H9 (cell line): ENCODE results near the gene SCAF11. TPM values are rescaled to one million over a fixed set of nuclear protein-coding genes. Genes with fewer than 3 reads are reported as not detected.

Source experiments
- DNase-seq: peaks from one replicate; pipeline ENCODE4 v3.0.0-alpha.2; 2017
- H2AFZ ChIP-seq: one replicate; pipeline ENCODE4 v1.6.1; 2013; ENCODE audit warnings: mild to moderate bottlenecking, low read length, control low read depth, moderate library complexity
- H2AK5ac ChIP-seq: 2 replicates; pipeline ENCODE4 v1.6.1; 2013; ENCODE audit warnings: low read length, control low read depth, mixed read lengths; ENCODE audit not compliant: insufficient read length
- H2BK120ac ChIP-seq: one replicate; pipeline ENCODE4 v1.6.1; 2013; ENCODE audit warnings: low read depth, mild to moderate bottlenecking, low read length, control low read depth, inconsistent platforms; ENCODE audit not compliant: poor library complexity, severe bottlenecking
- H2BK12ac ChIP-seq: 2 replicates; pipeline ENCODE4 v1.6.1; 2013; ENCODE audit warnings: low read length, control low read depth, mixed read lengths, low read depth; ENCODE audit not compliant: insufficient read length
- H2BK15ac ChIP-seq: 2 replicates; pipeline ENCODE4 v1.6.1; 2013; ENCODE audit warnings: low read depth, low read length, control low read depth
- H2BK20ac ChIP-seq: one replicate; pipeline ENCODE4 v1.6.1; 2013; ENCODE audit warnings: low read depth, mild to moderate bottlenecking, low read length, control low read depth, inconsistent platforms; ENCODE audit not compliant: poor library complexity, severe bottlenecking
- H2BK5ac ChIP-seq: 2 replicates; pipeline ENCODE4 v1.6.1; 2013; ENCODE audit warnings: low read length, control low read depth, mixed read lengths; ENCODE audit not compliant: insufficient read length
- H3K14ac ChIP-seq: 2 replicates; pipeline ENCODE4 v1.6.1; 2013; ENCODE audit warnings: low read length, control low read depth; ENCODE audit not compliant: insufficient read depth
- H3K18ac ChIP-seq: 2 replicates; pipeline ENCODE4 v1.6.1; 2013; ENCODE audit warnings: low read depth, mild to moderate bottlenecking, mixed read lengths, low read length, control low read depth; ENCODE audit not compliant: insufficient read length
- H3K23ac ChIP-seq: 2 replicates; pipeline ENCODE4 v1.6.1; 2013; ENCODE audit warnings: low read length, control low read depth, mixed read lengths, low read depth; ENCODE audit not compliant: insufficient read length
- H3K23me2 ChIP-seq: 2 replicates; pipeline ENCODE4 v1.6.1; 2013; ENCODE audit warnings: low read depth, mild to moderate bottlenecking, mixed read lengths, low read length, control low read depth; ENCODE audit not compliant: insufficient read length, poor library complexity, severe bottlenecking
- H3K27ac ChIP-seq: 2 replicates; pipeline ENCODE4 v1.5.1; 2013; ENCODE audit warnings: low read length, control low read depth, mixed read lengths, low read depth; ENCODE audit not compliant: insufficient read length
- H3K27me3 ChIP-seq: 2 replicates; pipeline ENCODE4 v1.6.1; 2013; ENCODE audit warnings: low read length, control low read depth, inconsistent platforms; ENCODE audit not compliant: insufficient read depth
- H3K4ac ChIP-seq: 2 replicates; pipeline ENCODE4 v1.6.1; 2013; ENCODE audit warnings: low read depth, mild to moderate bottlenecking, control low read depth, inconsistent platforms, low read length, moderate library complexity
- H3K4me1 ChIP-seq: 2 replicates; pipeline ENCODE4 v1.6.1; 2013; ENCODE audit warnings: low read length, control low read depth, inconsistent platforms; ENCODE audit not compliant: insufficient read depth
- H3K4me2 ChIP-seq: 2 replicates; pipeline ENCODE4 v1.6.1; 2013; ENCODE audit warnings: low read length, control low read depth, mixed read lengths; ENCODE audit not compliant: insufficient read length, insufficient read depth
- H3K56ac ChIP-seq: 2 replicates; pipeline ENCODE4 v1.6.1; 2013; ENCODE audit warnings: low read depth, mild to moderate bottlenecking, mixed read lengths, low read length, control low read depth; ENCODE audit not compliant: insufficient read length
- H3K79me1 ChIP-seq: 2 replicates; pipeline ENCODE4 v1.6.1; 2013; ENCODE audit warnings: low read depth, mild to moderate bottlenecking, moderate library complexity, low read length, control low read depth, inconsistent platforms; ENCODE audit not compliant: insufficient read depth, poor library complexity, severe bottlenecking
- H3K79me2 ChIP-seq: 2 replicates; pipeline ENCODE4 v1.6.1; 2013; ENCODE audit warnings: low read length, control low read depth, inconsistent platforms; ENCODE audit not compliant: insufficient read depth
- H3K9ac ChIP-seq: 2 replicates; pipeline ENCODE4 v1.6.1; 2013; ENCODE audit warnings: low read length, control low read depth, mixed read lengths; ENCODE audit not compliant: insufficient read length; ENCODE audit errors: extremely low read depth
- H3K9me3 ChIP-seq: one replicate; pipeline ENCODE4 v1.6.1; 2013; ENCODE audit warnings: low read depth, low read length, inconsistent platforms; ENCODE audit not compliant: control insufficient read depth
- H3T11ph ChIP-seq: one replicate; pipeline ENCODE4 v1.6.1; 2013; ENCODE audit warnings: mild to moderate bottlenecking, low read length, control low read depth, inconsistent platforms
- H4K20me1 ChIP-seq: one replicate; pipeline ENCODE4 v1.6.1; 2013; ENCODE audit not compliant: control insufficient read depth, insufficient read length, insufficient read depth
- H4K5ac ChIP-seq: 2 replicates; pipeline ENCODE4 v1.6.1; 2013; ENCODE audit warnings: low read depth, mild to moderate bottlenecking, mixed read lengths, low read length, control low read depth; ENCODE audit not compliant: insufficient read length
- H4K8ac ChIP-seq: replicated peaks from 2 replicates; pipeline ENCODE4 v1.6.1; 2013; ENCODE audit warnings: low read length, control low read depth, mixed read lengths, low read depth; ENCODE audit not compliant: insufficient read length
- H4K91ac ChIP-seq: 2 replicates; pipeline ENCODE4 v1.6.1; 2013; ENCODE audit warnings: low read depth, mild to moderate bottlenecking, moderate library complexity, mixed read lengths, low read length, control low read depth; ENCODE audit not compliant: insufficient read length
- H3K27ac Mint-ChIP-seq, 3 experiments: 2 replicates in 2 of 3; 3 replicates in 1 of 3; pipeline ENCODE4 v1.8.0; 2020 to 2021; ENCODE audit warnings: mixed read lengths in 3 of 3, mild to moderate bottlenecking in 1 of 3, moderate library complexity in 1 of 3
- H3K27me3 Mint-ChIP-seq: 2 replicates; pipeline ENCODE4 v1.8.0; 2021; ENCODE audit warnings: low read depth, mild to moderate bottlenecking, moderate library complexity, mixed read lengths
- H3K36me3 Mint-ChIP-seq, 3 experiments: 2 replicates in 2 of 3; 3 replicates in 1 of 3; pipeline ENCODE4 v1.8.0; 2020 to 2021; ENCODE audit warnings: low read depth in 3 of 3, mixed read lengths in 3 of 3; ENCODE audit not compliant: insufficient read depth in 1 of 3
- H3K4me1 Mint-ChIP-seq, 2 experiments: 2 replicates each; pipeline ENCODE4 v1.8.0; 2020; ENCODE audit warnings: mixed read lengths in 2 of 2
- H3K4me3 Mint-ChIP-seq, 2 experiments: 2 replicates in 1 of 2; 3 replicates in 1 of 2; pipeline ENCODE4 v1.8.0; 2020 to 2021; ENCODE audit warnings: mild to moderate bottlenecking in 2 of 2, mixed read lengths in 2 of 2, moderate library complexity in 1 of 2
- H3K9me3 Mint-ChIP-seq, 2 experiments: 2 replicates in 1 of 2; 3 replicates in 1 of 2; pipeline ENCODE4 v1.8.0; 2020; ENCODE audit warnings: mild to moderate bottlenecking in 2 of 2, mixed read lengths in 2 of 2, moderate library complexity in 1 of 2
- total RNA-seq: library from RNA; stranded (reverse); gene quantifications from 2 replicates; pipeline ENCODE4 v1.2.1, GENCODE V29; 2021
- TF ChIP-seq, protein P1 (sequence below): fragments of 200-600 bp; sonication (generic); conservative IDR thresholded peaks from 3 replicates; pipeline ENCODE4 v1.8.0; 2021; ENCODE audit warnings: antibody characterized with exemption, mild to moderate bottlenecking

Gene SCAF11
- total RNA-seq, 1 experiment from 2014 or later, result 90.8 TPM

DNA sequence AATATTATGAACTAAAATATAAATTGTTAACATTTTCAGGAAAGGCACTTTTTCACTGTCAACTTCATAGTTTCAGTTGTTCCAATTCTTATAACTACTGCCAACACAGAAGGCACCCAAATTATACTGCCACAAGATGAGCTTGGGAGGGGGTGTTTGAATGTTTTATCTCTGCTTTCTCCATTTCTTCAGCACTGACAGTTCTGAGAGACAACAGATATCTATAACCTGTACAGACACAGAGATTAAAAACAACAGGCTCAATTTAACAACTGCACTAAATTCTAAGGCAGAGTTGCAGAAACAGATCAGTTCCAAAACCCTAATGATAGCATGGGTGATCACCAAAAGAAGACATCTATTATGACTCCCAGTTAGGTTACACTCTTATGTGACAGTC, 12.8 kb downstream of the SCAF11 start:
- Histone ChIP-seq H3K56ac (no peak overlapping the region), H3K79me2 (peaks cover 7% of the 10 kb centered on the region; the same call in 1 of the 2 replicates), H3K79me1 (peaks cover 1% of the 10 kb centered on the region), H2BK20ac (no peak overlapping the region), H3K9ac (no peak overlapping the region), H2AFZ (no peak overlapping the region), H4K5ac (no peak overlapping the region), H2BK120ac (no peak overlapping the region), H3K23ac (no peak overlapping the region), H3K4ac (no peak overlapping the region), H3K18ac (no peak overlapping the region), H2BK12ac (no peak overlapping the region), H4K8ac (no peak overlapping the region), H3K4me2 (no peak overlapping the region), H3T11ph (no peak overlapping the region), H3K23me2 (no peaks in the 10 kb centered on the region), H4K91ac (no peak overlapping the region), H2AK5ac (no peak overlapping the region), H2BK15ac (no peak overlapping the region), H2BK5ac (no peak overlapping the region), H3K9me3 (no peaks in the 10 kb centered on the region), H3K14ac (no peak overlapping the region), H3K27ac (no peak overlapping the region), H3K4me1 (peaks cover 2% of the 10 kb centered on the region), H3K27me3 (no peaks in the 10 kb centered on the region), H4K20me1 (no peaks in the 10 kb centered on the region)
- H3K27me3 Mint-ChIP-seq, result no peaks in the 10 kb centered on the region
- H3K4me1 Mint-ChIP-seq, result peaks cover 18 to 24% of the 10 kb centered on the region in 2 experiments
- H3K36me3 Mint-ChIP-seq, result peaks cover 4 to 6% (median 4%) of the 10 kb centered on the region in 3 experiments; a peak in 3 of 7 replicates
- TF ChIP-seq, protein P1, sequence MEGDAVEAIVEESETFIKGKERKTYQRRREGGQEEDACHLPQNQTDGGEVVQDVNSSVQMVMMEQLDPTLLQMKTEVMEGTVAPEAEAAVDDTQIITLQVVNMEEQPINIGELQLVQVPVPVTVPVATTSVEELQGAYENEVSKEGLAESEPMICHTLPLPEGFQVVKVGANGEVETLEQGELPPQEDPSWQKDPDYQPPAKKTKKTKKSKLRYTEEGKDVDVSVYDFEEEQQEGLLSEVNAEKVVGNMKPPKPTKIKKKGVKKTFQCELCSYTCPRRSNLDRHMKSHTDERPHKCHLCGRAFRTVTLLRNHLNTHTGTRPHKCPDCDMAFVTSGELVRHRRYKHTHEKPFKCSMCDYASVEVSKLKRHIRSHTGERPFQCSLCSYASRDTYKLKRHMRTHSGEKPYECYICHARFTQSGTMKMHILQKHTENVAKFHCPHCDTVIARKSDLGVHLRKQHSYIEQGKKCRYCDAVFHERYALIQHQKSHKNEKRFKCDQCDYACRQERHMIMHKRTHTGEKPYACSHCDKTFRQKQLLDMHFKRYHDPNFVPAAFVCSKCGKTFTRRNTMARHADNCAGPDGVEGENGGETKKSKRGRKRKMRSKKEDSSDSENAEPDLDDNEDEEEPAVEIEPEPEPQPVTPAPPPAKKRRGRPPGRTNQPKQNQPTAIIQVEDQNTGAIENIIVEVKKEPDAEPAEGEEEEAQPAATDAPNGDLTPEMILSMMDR, result no peak
- H3K4me3 Mint-ChIP-seq, result no peak overlapping the region
- no peaks in the 10 kb centered on the region for H3K9me3 Mint-ChIP-seq
- no peak overlapping the region for H3K27ac Mint-ChIP-seq
- DNase-seq, result no peak
